ENCODE measurements around the gene ZNF516.

GRCh38 chr18:76419811-76420210 lies 75.2 kb downstream of the ZNF516 start:
- no peak for TF ChIP-seq EZH2phosphoT487 (IDR thresholded peaks at IDR 0.05; ENCODE audit: insufficient read depth, low read depth)
- no peak for TF ChIP-seq EZH2 (IDR thresholded peaks at IDR 0.05; ENCODE audit: insufficient read depth, poor library complexity, severe bottlenecking)

Data from GM23248 (cell line).